HepG2 (cell line): Measurements from ENCODE around the gene LUZP1. TPM values are rescaled to one million over a fixed set of nuclear protein-coding genes. Genes with fewer than 3 reads are reported as not detected.

Experiments
- ATAC-seq: fragments of 200-7000 bp; cut with Tn5 transposase; 3 replicates; pipeline ENCODE4 v1.9.1; 2020; ENCODE audit warnings: mild to moderate bottlenecking, moderate library complexity
- BruUV-seq: library from RNA; stranded (reverse); fragments of 400-500 nt; replicated peaks from 2 replicates; lab custom pipeline; 2021; lab: Mats Ljungman, UMichigan
- CTCF ChIA-PET: fragments of 300-600 bp; formaldehyde crosslinking; extraction: SDS; loops from one replicate; lab custom pipeline; 2021; ENCODE audit warnings: low total read pairs, inconsistent platforms, low intra/inter-chr PET ratio; lab: Yijun Ruan, JAX
- POLR2A ChIA-PET: fragments of 350-600 bp; sonication (Branson Sonifier 250); formaldehyde crosslinking; loops from one replicate; lab custom pipeline; 2020; ENCODE audit warnings: antibody characterized with exemption, inconsistent platforms; lab: Yijun Ruan, JAX
- DNase-seq: peaks from one replicate; pipeline ENCODE4 v3.0.0-alpha.2; 2015; ENCODE audit warnings: low spot score
- FAIRE-seq: peaks from 3 replicates; lab custom pipeline; 2011; peaks lifted over from hg19 to GRCh38; lab: Jason Lieb, UNC
- H2AFZ ChIP-seq: one replicate; pipeline ENCODE4 v1.6.1; 2011; ENCODE audit warnings: low read length, inconsistent platforms
- H3K27ac ChIP-seq: fragments of 300-600 bp; 3 replicates; pipeline ENCODE4 v1.8.0; 2011; ENCODE audit warnings: mixed run types, mild to moderate bottlenecking, mixed read lengths, low read length, inconsistent platforms; ENCODE audit not compliant: insufficient read depth; ENCODE audit errors: extremely low read length
- H3K27me3 ChIP-seq, 2 experiments: fragments of 200-600 bp in 1 of 2; 2 replicates in 1 of 2; 3 replicates in 1 of 2; pipeline versions ENCODE4 v1.6.0 to v1.8.0; 2011; ENCODE audit warnings: low read length in 2 of 2, mild to moderate bottlenecking in 2 of 2, moderate library complexity in 2 of 2, inconsistent platforms in 1 of 2; ENCODE audit not compliant: insufficient read depth in 2 of 2, control insufficient read depth in 1 of 2
- H3K36me3 ChIP-seq, 2 experiments: fragments of 200-600 bp in 1 of 2; replicated peaks in 1 of 2; 2 replicates in 1 of 2; 3 replicates in 1 of 2; pipeline versions ENCODE4 v1.5.1 to v1.8.0; 2011; ENCODE audit warnings: low read length in 2 of 2, inconsistent platforms in 1 of 2; ENCODE audit not compliant: insufficient read depth in 2 of 2, control insufficient read depth in 1 of 2
- H3K4me1 ChIP-seq: 2 replicates; pipeline ENCODE4 v1.5.1; 2012; ENCODE audit warnings: low read length, inconsistent platforms; ENCODE audit not compliant: insufficient read depth
- H3K4me2 ChIP-seq: 2 replicates; pipeline ENCODE4 v1.6.0; 2011; ENCODE audit warnings: low read depth, low read length, inconsistent platforms
- H3K4me3 ChIP-seq, 3 experiments: fragments of 200-600 bp in 1 of 3; sonication (generic), shearing (Covaris generic) in 1 of 3; replicated peaks in 1 of 3; 2 replicates each; pipeline ENCODE4 v1.5.1; 2011 to 2016; ENCODE audit warnings: low read length in 3 of 3, inconsistent platforms in 2 of 3, low read depth in 2 of 3, mild to moderate bottlenecking in 2 of 3, control low read depth in 1 of 3, mixed read lengths in 1 of 3; ENCODE audit not compliant: insufficient read depth in 1 of 3
- H3K79me2 ChIP-seq: one replicate; pipeline ENCODE4 v1.6.1; 2011; ENCODE audit warnings: low read length, inconsistent platforms; ENCODE audit not compliant: insufficient read depth
- H3K9ac ChIP-seq: 2 replicates; pipeline ENCODE4 v1.6.0; 2011; ENCODE audit warnings: mild to moderate bottlenecking, low read depth, low read length, inconsistent platforms; ENCODE audit not compliant: insufficient read depth
- H3K9me3 ChIP-seq: 2 replicates; pipeline ENCODE4 v1.5.1; 2012; ENCODE audit warnings: mild to moderate bottlenecking, low read length
- H4K20me1 ChIP-seq: 2 replicates; pipeline ENCODE4 v1.6.0; 2011; ENCODE audit warnings: inconsistent platforms, mild to moderate bottlenecking, low read length, moderate library complexity; ENCODE audit not compliant: insufficient read depth
- ATF7 ChIP-seq, 2 experiments: fragments of 450-650 bp in 1 of 2; sonication (generic) in 1 of 2; formaldehyde crosslinking in 1 of 2; IDR thresholded peaks; 2 replicates each; pipeline versions ENCODE4 v1.4.0 to v1.6.1; 2016 to 2020; ENCODE audit warnings: antibody characterized with exemption in 1 of 2, mild to moderate bottlenecking in 1 of 2, missing genetic modification reagents in 1 of 2
- CAMTA2 ChIP-seq: sonication (generic); formaldehyde crosslinking; IDR thresholded peaks from 2 replicates; pipeline ENCODE4 v1.4.0; 2020; ENCODE audit warnings: mild to moderate bottlenecking, missing genetic modification reagents, borderline replicate concordance
- FOXC1 ChIP-seq: sonication (generic); formaldehyde crosslinking; IDR thresholded peaks from 2 replicates; pipeline ENCODE4 v1.8.0; 2022; ENCODE audit warnings: mild to moderate bottlenecking, missing genetic modification reagents, borderline replicate concordance
- HNRNPH1 ChIP-seq: fragments of 200-400 bp; formaldehyde crosslinking; optimal IDR thresholded peaks from 2 replicates; pipeline ENCODE3; 2017; ENCODE audit warnings: mild to moderate bottlenecking, low read depth, low read length
- ISL2 ChIP-seq: sonication (generic); formaldehyde crosslinking; IDR thresholded peaks from 2 replicates; pipeline ENCODE4 v1.5.0; 2020; ENCODE audit warnings: missing genetic modification reagents
- MIXL1 ChIP-seq: IDR thresholded peaks from 2 replicates; pipeline ENCODE4 v1.6.1; 2016
- PITX1 ChIP-seq: sonication (generic); formaldehyde crosslinking; IDR thresholded peaks from 2 replicates; pipeline ENCODE4 v1.5.1; 2020; ENCODE audit warnings: mild to moderate bottlenecking, missing genetic modification reagents
- SAP130 ChIP-seq: IDR thresholded peaks from 2 replicates; pipeline ENCODE4 v1.6.1; 2016; ENCODE audit warnings: low read depth
- ZNF83 ChIP-seq: sonication (generic); formaldehyde crosslinking; IDR thresholded peaks from 2 replicates; pipeline ENCODE4 v1.4.0; 2020; ENCODE audit warnings: missing genetic modification reagents, mild to moderate bottlenecking, borderline replicate concordance
- WGBS: methylation state at CpG from one replicate; pipeline ENCODE4 v1.1.6; 2017; ENCODE audit warnings: low lambda C conversion rate; 5-methylcytosine and 5-hydroxymethylcytosine counted together
- in situ Hi-C: cut with HindIII; loops from 2 replicates; pipeline ENCODE4 v1.10.0; 2017; ENCODE audit warnings: low pct_unique_long_range_greater_than_20kb; ENCODE audit not compliant: extremely low pct_ligation_motif_present
- intact Hi-C: fragments of 100-400 bp; cut with micrococcal nuclease; formaldehyde crosslinking; loops from one replicate; pipeline ENCODE4 v1.10.0; 2022; ENCODE audit not compliant: unreplicated experiment
- polyA plus RNA-seq, 8 experiments: library from polyadenylated mRNA; depleted of rRNA in 3 of 8; stranded (reverse) in 7 of 8; unstranded in 1 of 8; fragments of >200 nt; fragmentation: Illumina TruSeq in 4 of 8; extraction: Trizol in 4 of 8; gene quantifications; 2 replicates each; pipeline versions ENCODE4 v1.2.1 to v1.2.3, GENCODE V29; 2011 to 2016; ENCODE audit warnings: low read depth in 4 of 8, missing spikeins in 1 of 8, mixed read lengths in 1 of 8; ENCODE audit not compliant: insufficient read depth in 1 of 8
- total RNA-seq, 5 experiments: library from RNA; depleted of rRNA; stranded (reverse); fragments of >200 nt; fragmentation: Illumina TruSeq; extraction: Trizol; gene quantifications; 2 replicates each; pipeline ENCODE4 v1.2.3, GENCODE V29; 2016; ENCODE audit warnings: low read depth in 1 of 5
- TF ChIP-seq, protein P1 (sequence below): sonication (generic); formaldehyde crosslinking; IDR thresholded peaks from 2 replicates; pipeline ENCODE4 v1.4.0; 2020; ENCODE audit warnings: missing genetic modification reagents
- TF ChIP-seq, protein P2 (sequence below): sonication (generic); formaldehyde crosslinking; IDR thresholded peaks from 2 replicates; pipeline ENCODE4 v1.4.0; 2020; ENCODE audit warnings: mild to moderate bottlenecking, missing genetic modification reagents
- TF ChIP-seq, protein P3 (sequence below), 2 experiments: fragments of 450-650 bp in 1 of 2; sonication (generic) in 1 of 2; formaldehyde crosslinking; IDR thresholded peaks; 2 replicates each; pipeline versions ENCODE4 v1.5.0 to v1.8.0; 2020 to 2022; ENCODE audit warnings: mild to moderate bottlenecking in 1 of 2, missing genetic modification reagents in 1 of 2

The LUZP1 gene
- total and polyA plus RNA-seq, 2 of the 13 experiments (the other 11 are each of a cell fraction or from before 2014, with no cell fraction given), result 6.9 to 12.7 TPM

DNA sequence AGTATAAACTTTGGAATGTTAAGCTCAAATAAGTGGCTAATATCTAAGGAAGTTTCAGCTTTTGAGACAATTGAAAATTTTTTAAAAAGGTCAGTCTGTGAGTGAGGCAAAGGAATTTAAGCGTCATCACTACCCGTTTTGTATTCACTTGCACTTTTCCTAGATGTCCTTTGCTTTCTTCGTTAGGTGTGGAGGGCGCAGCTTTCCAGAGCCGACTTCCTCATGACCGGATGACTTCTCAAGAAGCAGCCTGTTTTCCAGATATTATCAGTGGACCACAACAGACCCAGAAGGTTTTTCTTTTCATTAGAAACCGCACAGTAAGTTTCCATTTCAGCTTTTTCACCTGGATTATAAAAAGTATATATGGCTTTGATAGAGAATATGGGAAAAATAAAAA lies 118.5 kb downstream of the LUZP1 start:
- BruUV-seq, result no TSS peak
- no peaks in the 10 kb centered on the region for H3K4me1 ChIP-seq
- H3K36me3 ChIP-seq, result peaks cover 8 to 42% of the 10 kb centered on the region in 2 experiments; a peak in 4 of 5 replicates
- H2AFZ ChIP-seq, result no peak overlapping the region
- TF ChIP-seq MIXL1 (CRISPR knock-in tag) (no peak), ATF7 (IDR thresholded peaks at IDR 0.05) (no peak), ATF7 (CRISPR knock-in tag; IDR thresholded peaks at IDR 0.05) (no peak), PITX1 (no peak), ISL2 (CRISPR knock-in tag) (no peak), SAP130 (CRISPR knock-in tag) (no peak), CAMTA2 (CRISPR knock-in tag) (no peak), FOXC1 (CRISPR knock-in tag) (no peak), HNRNPH1 (no peak), ZNF83 (CRISPR knock-in tag) (no peak)
- TF ChIP-seq, protein P1, sequence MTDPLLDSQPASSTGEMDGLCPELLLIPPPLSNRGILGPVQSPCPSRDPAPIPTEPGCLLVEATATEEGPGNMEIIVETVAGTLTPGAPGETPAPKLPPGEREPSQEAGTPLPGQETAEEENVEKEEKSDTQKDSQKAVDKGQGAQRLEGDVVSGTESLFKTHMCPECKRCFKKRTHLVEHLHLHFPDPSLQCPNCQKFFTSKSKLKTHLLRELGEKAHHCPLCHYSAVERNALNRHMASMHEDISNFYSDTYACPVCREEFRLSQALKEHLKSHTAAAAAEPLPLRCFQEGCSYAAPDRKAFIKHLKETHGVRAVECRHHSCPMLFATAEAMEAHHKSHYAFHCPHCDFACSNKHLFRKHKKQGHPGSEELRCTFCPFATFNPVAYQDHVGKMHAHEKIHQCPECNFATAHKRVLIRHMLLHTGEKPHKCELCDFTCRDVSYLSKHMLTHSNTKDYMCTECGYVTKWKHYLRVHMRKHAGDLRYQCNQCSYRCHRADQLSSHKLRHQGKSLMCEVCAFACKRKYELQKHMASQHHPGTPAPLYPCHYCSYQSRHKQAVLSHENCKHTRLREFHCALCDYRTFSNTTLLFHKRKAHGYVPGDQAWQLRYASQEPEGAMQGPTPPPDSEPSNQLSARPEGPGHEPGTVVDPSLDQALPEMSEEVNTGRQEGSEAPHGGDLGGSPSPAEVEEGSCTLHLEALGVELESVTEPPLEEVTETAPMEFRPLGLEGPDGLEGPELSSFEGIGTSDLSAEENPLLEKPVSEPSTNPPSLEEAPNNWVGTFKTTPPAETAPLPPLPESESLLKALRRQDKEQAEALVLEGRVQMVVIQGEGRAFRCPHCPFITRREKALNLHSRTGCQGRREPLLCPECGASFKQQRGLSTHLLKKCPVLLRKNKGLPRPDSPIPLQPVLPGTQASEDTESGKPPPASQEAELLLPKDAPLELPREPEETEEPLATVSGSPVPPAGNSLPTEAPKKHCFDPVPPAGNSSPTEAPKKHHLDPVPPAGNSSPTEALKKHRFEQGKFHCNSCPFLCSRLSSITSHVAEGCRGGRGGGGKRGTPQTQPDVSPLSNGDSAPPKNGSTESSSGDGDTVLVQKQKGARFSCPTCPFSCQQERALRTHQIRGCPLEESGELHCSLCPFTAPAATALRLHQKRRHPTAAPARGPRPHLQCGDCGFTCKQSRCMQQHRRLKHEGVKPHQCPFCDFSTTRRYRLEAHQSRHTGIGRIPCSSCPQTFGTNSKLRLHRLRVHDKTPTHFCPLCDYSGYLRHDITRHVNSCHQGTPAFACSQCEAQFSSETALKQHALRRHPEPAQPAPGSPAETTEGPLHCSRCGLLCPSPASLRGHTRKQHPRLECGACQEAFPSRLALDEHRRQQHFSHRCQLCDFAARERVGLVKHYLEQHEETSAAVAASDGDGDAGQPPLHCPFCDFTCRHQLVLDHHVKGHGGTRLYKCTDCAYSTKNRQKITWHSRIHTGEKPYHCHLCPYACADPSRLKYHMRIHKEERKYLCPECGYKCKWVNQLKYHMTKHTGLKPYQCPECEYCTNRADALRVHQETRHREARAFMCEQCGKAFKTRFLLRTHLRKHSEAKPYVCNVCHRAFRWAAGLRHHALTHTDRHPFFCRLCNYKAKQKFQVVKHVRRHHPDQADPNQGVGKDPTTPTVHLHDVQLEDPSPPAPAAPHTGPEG (CRISPR knock-in tag), result no peak
- TF ChIP-seq, protein P2, sequence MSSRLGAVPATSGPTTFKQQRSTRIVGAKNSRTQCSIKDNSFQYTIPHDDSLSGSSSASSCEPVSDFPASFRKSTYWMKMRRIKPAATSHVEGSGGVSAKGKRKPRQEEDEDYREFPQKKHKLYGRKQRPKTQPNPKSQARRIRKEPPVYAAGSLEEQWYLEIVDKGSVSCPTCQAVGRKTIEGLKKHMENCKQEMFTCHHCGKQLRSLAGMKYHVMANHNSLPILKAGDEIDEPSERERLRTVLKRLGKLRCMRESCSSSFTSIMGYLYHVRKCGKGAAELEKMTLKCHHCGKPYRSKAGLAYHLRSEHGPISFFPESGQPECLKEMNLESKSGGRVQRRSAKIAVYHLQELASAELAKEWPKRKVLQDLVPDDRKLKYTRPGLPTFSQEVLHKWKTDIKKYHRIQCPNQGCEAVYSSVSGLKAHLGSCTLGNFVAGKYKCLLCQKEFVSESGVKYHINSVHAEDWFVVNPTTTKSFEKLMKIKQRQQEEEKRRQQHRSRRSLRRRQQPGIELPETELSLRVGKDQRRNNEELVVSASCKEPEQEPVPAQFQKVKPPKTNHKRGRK, result no peak
- TF ChIP-seq, protein P3, sequence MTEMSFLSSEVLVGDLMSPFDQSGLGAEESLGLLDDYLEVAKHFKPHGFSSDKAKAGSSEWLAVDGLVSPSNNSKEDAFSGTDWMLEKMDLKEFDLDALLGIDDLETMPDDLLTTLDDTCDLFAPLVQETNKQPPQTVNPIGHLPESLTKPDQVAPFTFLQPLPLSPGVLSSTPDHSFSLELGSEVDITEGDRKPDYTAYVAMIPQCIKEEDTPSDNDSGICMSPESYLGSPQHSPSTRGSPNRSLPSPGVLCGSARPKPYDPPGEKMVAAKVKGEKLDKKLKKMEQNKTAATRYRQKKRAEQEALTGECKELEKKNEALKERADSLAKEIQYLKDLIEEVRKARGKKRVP (CRISPR knock-in tag; IDR thresholded peaks at IDR 0.05), result no peak
- H3K27me3 ChIP-seq, result no peaks in the 10 kb centered on the region
- intact Hi-C loops, result loop anchor here (10.0 kb wide), 1 partner anchor 75 kb away; the partner anchor contains the start of gene LACTBL1
- peaks cover 15% of the 10 kb centered on the region; the same call in 1 of the 2 replicates for H4K20me1 ChIP-seq
- no peak overlapping the region for H3K27ac ChIP-seq
- DNase-seq (no peak), ATAC-seq (no peak), FAIRE-seq (no peak)
- peaks cover 47% of the 10 kb centered on the region for H3K79me2 ChIP-seq
- no peak overlapping the region for H3K4me2 ChIP-seq
- POLR2A ChIA-PET, result no interaction called here
- in situ Hi-C loops, result no loop called here
- H3K9me3 ChIP-seq, result no peaks in the 10 kb centered on the region
- CTCF ChIA-PET, result no interaction called here
- no peak overlapping the region for H3K9ac ChIP-seq
- WGBS, result 97% methylated on average over 7 of the region's 7 CpGs
- H3K4me3 ChIP-seq, result no peak overlapping the region
